GM19395 (cell line): ENCODE data around the gene FAM185A.
"Not testable (repeated sequence)": the region's sequence is repeated elsewhere in the genome, so short reads cannot be mapped to it uniquely, and the experiment has no call there.

Experiments used
- ATAC-seq: cut with Tn5 transposase; IDR thresholded peaks from one replicate; pipeline ENCODE4 v1.9.1; 2021; ENCODE audit warnings: mild to moderate bottlenecking, moderate library complexity; ENCODE audit not compliant: unreplicated experiment

FAM185A gene

DNA sequence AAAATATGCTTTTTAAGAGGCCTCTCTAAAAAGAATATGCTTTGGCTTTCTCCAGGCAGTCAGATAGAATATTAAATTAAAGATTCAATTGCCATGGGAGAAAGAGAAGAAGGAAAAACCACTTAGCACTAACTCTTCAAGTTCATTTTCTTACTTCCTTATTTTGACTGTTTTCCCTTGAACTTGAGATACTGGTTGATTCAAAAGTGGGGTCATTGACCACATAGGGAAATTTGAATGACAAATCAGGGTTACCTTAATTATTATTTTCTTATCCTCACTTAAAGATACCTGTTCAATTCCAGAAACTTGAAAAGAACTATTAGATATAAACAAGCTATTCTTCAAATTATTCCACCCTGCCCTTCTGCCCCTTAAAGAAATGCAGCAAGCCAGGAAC, 27.4 kb downstream of the FAM185A start:
- ATAC-seq = not testable (repeated sequence)

GRCh38 chr7:102778663-102779062, 29.9 kb downstream of the FAM185A start:
- not testable (repeated sequence) for ATAC-seq

DNA sequence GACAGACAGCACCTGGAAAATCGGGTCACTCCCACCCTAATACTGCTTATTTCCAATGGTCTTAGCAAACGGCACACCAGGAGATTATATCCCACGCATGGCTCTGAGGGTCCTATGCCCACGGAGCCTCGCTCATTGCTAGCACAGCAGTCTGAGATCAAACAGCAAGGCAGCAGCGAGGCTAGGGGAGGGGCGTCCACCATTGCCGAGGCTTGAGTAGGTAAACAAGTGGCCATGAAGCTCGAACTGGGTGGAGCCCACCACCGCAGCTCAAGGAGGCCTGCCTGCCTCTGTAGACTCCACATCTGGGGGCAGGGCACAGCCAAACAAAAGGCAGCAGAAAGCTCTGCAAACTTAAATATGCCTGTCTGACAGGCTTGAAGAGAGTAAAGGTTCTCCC, 32.1 kb downstream of the FAM185A start:
- not testable (repeated sequence) for ATAC-seq

GRCh38 chr7:102788770-102789169, 40.0 kb downstream of the FAM185A start:
- ATAC-seq = not testable (repeated sequence)

- not testable (repeated sequence) for ATAC-seq
Observed at GRCh38 chr7:102790364-102791100, 41.7 kb downstream of the FAM185A start.

DNA sequence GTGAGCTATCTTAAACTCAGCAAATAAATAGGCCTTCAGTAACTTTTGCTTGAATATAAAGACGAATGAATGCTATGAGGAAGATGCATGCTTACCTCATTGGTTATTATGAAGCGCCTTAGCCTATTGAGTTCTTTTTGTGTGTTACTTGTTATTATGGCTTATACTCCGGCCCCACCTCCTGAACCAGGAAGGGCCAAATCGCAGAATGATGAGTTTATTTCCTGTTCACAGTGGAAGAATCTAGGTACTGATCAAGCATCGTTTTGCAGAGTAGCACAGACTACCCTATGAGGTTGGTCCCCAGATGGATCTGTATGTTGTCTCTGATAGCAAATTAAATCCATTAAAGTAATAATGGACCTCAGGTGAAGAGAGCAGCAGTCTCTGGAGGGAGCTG, 42.6 kb downstream of the FAM185A start:
- ATAC-seq = not testable (repeated sequence)

DNA sequence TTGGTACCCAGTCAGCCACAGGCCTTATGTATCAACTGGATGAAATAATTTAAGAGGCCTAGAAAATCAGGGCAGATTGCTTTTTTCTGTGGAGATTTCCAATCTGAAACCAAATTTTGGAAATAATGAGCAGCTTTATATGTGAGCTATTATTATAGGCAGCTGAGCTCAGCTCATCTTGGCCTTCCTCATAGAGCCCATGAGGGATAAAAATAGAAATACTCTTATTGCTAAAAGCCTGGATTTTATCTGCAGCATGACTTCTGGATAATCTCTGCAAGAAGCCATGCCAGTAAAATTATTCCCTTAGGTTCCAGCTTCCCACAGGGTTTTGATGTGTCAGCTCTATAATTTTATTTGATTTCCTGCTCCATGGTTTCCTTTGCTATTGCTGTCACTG, 43.0 kb downstream of the FAM185A start:
- ATAC-seq = not testable (repeated sequence)

- ATAC-seq = not testable (repeated sequence)
Observed at GRCh38 chr7:102794567-102794966, 45.8 kb downstream of the FAM185A start.

DNA sequence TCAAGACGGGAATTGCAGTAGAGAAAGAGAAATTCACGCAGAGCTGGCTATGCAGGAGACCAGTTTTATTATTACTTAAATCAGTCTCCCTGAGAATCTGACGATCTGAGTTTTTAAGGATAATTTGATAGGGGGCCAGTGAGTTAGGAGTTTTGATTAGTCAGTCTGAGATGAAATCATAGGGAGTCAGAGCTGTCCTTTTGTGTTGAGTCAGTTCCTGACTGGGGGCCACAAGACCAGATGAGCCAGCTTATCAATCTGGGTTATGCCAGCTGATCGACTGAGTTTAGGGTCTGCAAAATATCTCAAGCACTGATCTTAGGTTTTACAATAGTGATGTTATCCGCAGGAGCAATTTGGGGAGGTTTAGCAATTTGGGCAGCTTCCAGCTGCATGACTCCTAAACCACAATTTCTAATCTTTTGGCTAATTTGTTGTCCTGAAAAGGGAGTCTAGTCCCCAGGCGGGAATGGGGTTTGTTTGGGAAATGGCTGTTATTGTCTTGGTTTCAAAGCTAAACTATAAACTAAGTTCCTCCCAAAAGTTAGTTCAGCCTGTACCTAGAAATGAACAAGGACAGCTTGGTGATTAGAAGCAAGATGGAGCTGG, 47.3 kb downstream of the FAM185A start:
- ATAC-seq = not testable (repeated sequence)

DNA sequence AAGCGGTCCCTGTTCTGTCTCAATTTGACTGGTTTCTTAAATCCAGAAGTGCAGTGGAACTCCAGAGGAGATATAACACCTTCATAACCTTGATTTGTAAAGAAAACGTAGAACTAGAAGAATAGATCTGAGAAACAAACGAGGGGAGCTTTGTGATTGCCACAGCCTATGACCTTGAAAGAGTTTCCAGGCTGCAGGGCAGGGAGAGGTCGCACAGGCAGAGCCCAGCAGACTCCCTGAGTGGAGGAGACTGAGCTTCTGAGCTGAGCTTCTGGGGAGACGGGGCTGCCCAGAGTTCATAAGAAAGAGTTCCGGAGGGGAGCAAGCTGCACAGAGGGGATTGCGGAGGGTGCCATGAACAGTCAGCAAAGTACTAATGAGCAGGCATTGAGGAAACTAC, 57.8 kb downstream of the FAM185A start:
- no peak for ATAC-seq

DNA sequence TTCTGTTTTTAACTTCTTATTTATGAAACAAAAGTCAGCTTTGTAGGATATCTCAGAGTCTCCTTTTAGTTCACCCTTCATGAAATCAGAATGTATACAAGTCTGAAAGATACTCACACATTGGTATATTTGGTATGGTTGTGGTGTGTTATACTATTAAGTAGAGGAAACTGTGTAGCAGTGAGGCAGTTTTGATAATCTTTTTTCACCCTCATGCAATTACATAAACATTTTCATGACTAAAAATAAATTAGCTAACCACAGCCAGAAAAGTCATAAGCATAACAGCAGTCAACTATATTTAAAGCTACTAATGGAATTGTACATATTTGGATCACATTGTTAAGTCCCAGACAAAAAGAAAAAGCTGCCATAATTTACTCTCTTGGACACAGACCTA, 62.1 kb downstream of the FAM185A start:
- ATAC-seq = no peak

GRCh38 chr7:102811942-102812678, 63.3 kb downstream of the FAM185A start:
- ATAC-seq = no peak

DNA sequence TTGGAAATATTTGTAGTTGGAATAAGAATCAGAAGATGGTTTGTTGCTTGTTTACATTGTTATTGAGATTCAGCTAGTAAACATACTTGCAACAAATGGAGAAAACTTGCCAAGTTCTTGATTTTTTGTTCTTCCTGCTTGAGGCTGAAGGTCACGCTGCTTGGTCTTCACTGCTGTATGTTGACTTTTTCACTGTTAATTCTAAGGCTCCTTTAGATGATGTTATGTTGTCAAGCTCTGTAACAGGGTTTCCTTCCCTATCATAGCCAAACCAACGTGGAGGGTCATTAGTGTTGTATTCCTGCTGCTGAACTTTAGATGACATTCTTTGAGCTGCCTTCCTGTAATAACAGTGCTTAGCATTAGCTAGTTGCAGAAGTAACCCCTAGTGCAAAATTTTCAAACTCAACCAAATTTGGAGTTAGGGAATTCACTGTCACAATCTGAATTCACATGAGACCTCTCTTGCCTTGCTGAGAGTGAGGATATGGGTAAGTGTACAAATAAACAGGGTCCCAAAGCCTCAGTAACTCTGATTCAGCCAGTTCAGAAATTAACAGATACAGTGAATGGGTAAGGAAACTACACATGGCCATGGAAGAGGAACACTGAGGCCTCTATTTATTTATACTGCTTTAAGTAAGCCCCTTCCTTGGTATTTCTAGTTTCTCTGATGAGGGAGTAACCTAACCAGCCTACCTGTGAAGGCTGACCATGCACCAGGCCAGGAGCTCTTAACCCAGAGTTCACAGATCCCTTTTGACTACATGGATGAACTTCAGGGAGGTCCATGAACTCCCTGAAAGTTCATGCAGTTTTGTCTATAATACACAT, 64.6 kb downstream of the FAM185A start:
- ATAC-seq = no peak

- no peak for ATAC-seq
Observed at GRCh38 chr7:102814025-102814471, 65.2 kb downstream of the FAM185A start.

- ATAC-seq = no peak
Observed at GRCh38 chr7:102817616-102818573, 69.1 kb downstream of the FAM185A start.

DNA sequence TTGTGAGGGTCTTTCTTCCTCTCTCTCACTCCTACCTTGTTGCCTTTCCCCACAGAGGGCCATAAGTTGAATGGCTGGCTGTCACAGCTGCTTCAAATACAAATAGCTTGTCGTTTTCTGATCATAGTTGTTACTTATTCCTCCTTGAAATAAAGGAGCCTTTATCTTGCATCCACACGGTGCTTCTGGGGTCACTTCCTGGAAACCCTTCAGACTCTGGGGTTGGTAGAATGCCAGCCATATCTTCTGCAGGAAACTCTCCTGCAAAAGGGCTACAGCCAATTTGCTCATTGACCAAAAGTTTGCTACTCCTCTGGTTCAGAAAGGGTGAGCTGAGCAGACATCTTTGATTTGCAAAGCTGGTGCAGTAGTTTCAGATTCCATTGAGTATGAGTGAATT, 70.4 kb downstream of the FAM185A start:
- ATAC-seq = no peak

GRCh38 chr7:102821994-102822747, 73.4 kb downstream of the FAM185A start:
- no peak for ATAC-seq

- no peak for ATAC-seq
Observed at GRCh38 chr7:102823390-102824119, 74.8 kb downstream of the FAM185A start.
